ENCODE data around the gene ARID3A.

The ARID3A gene

GRCh38 chr19:927351-927779 lies 1.5 kb downstream of the ARID3A start:
- Mint-ChIP-seq H3K27ac (no peak overlapping the region), H3K36me3 (ENCODE audit: low read depth) (peaks cover 3% of the 10 kb centered on the region), H3K4me1 (ENCODE audit: low read depth) (peaks cover 5% of the 10 kb centered on the region), H3K9me3 (no peaks in the 10 kb centered on the region), H3K4me3 (peak overlapping the region; percentile 40), H3K27me3 (ENCODE audit: low read depth) (no peaks in the 10 kb centered on the region)
- DNase-seq (ENCODE audit: low spot score): no peak

DNA sequence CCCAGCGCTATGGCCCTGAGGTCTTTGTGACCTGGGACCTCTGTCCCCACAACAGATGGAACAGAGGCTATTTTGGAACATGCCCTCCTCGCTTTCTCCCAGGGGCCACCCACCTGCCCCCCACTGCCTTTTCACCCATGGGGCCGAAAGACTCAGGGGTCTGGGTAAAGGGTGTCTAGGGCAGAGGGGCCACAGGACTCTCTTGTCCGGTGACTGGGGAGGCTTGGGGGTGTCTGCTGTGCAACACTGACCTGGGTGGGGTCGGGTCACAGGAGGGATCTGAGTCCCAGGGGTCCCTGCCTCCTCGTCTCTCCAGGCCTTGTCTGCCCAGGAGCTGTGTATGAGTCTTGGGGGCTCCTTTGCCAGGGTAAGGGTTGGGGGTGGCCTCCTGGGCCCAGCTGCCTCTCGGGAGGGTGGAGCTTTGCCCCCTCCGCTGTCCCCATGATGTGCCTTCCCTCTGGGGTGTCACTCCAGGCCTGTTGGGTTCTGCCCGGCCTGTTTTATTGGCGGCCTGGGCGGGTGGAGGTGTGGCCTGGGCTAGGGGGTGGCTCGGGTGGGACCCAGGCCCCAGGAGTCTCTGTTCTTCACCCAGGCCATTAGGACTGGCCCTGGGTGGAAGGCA lies 2.1 kb downstream of the ARID3A start:
- no peak for DNase-seq (ENCODE audit: low spot score)
- peaks cover 6% of the 10 kb centered on the region for H3K4me1 Mint-ChIP-seq (ENCODE audit: low read depth)
- no peaks in the 10 kb centered on the region for H3K9me3 Mint-ChIP-seq
- peaks cover 5% of the 10 kb centered on the region for H3K36me3 Mint-ChIP-seq (ENCODE audit: low read depth)
- H3K4me3 Mint-ChIP-seq: peak overlapping the region; percentile 40
- no peak overlapping the region for H3K27ac Mint-ChIP-seq
- H3K27me3 Mint-ChIP-seq (ENCODE audit: low read depth): no peaks in the 10 kb centered on the region

GRCh38 chr19:928471-929202 lies 2.8 kb downstream of the ARID3A start:
- peak overlapping the region; percentile 17 for H3K4me3 Mint-ChIP-seq
- peaks cover 6% of the 10 kb centered on the region for H3K4me1 Mint-ChIP-seq (ENCODE audit: low read depth)
- H3K27ac Mint-ChIP-seq: no peak overlapping the region
- H3K36me3 Mint-ChIP-seq (ENCODE audit: low read depth): peaks cover 5% of the 10 kb centered on the region
- H3K27me3 Mint-ChIP-seq (ENCODE audit: low read depth): no peaks in the 10 kb centered on the region
- no peaks in the 10 kb centered on the region for H3K9me3 Mint-ChIP-seq
- no peak for DNase-seq (ENCODE audit: low spot score)

DNA sequence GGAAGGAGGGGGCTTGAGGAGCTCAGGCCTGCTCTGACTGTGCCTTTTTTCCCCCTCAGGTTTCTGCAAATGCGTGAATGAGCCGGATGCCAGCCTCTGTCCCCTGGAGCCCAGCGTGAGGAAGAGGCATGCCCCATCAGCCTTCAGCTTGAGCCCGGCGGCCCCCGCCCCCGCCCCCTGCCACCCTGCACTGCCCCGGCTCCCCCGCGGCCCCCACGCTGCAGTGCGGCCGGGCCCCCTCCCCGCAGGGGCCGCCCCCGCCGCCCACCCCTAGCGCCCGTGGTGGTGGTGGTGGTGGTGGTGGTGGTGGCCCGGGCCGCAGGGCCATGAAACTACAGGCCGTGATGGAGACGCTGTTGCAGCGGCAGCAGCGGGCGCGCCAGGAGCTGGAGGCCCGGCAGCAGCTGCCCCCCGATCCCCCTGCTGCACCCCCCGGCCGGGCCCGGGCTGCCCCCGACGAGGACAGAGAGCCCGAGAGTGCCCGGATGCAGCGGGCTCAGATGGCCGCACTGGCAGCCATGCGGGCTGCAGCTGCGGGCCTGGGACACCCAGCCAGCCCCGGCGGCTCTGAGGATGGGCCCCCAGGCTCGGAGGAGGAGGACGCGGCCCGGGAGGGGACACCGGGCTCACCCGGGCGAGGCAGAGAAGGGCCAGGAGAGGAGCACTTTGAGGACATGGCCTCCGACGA lies 3.5 kb downstream of the ARID3A start:
- Mint-ChIP-seq H3K36me3 (ENCODE audit: low read depth) (peaks cover 5% of the 10 kb centered on the region), H3K4me1 (ENCODE audit: low read depth) (peaks cover 6% of the 10 kb centered on the region), H3K27me3 (ENCODE audit: low read depth) (no peaks in the 10 kb centered on the region), H3K4me3 (no peak overlapping the region), H3K9me3 (no peaks in the 10 kb centered on the region), H3K27ac (no peak overlapping the region)
- no peak for DNase-seq (ENCODE audit: low spot score)

- no peak overlapping the region for H3K27ac Mint-ChIP-seq
- H3K4me3 Mint-ChIP-seq: no peak overlapping the region
- DNase-seq (ENCODE audit: low spot score): no peak
- H3K36me3 Mint-ChIP-seq (ENCODE audit: low read depth): peaks cover 5% of the 10 kb centered on the region
- no peaks in the 10 kb centered on the region for H3K9me3 Mint-ChIP-seq
- peaks cover 5% of the 10 kb centered on the region for H3K4me1 Mint-ChIP-seq (ENCODE audit: low read depth)
- no peaks in the 10 kb centered on the region for H3K27me3 Mint-ChIP-seq (ENCODE audit: low read depth)
These were observed 4.0 kb downstream of the ARID3A start for GRCh38 chr19:929891-930258.

DNA sequence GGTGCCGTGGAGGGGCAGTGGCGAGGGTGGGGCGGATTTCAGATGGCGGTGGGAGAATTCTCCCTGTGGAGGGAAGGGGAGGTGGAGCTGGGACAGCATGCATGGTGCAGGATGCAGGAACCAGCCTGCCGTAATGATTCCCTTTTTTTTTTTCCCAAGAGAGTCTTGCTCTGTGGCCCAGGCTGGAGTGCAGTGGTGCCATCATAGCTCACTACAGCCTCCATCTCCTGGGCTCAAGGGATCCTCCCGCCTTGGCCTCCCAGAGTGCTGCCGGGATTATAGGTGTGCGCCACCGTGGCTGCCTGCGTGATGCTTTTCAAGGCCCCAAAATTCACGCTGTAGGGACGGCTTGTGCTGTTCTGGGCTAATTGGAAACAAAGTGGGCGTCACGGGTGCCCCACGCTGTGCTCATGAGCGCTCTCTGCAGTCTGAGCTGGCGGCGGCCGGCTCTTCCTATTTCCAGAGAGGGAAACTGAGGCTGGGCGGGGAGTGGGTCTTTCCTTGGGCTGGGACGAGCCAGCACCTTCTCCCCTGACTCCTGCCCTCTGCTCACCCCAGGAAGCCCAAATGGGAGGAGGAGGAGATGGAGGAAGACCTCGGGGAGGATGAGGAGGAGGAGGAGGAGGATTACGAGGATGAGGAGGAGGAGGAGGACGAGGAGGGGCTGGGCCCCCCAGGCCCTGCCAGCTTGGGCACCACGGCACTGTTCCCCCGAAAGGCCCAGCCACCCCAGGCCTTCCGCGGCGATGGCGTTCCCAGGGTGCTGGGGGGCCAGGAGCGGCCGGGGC lies 6.2 kb downstream of the ARID3A start:
- no peak overlapping the region for H3K4me3 Mint-ChIP-seq

GRCh38 chr19:932648-933552 lies 7.1 kb downstream of the ARID3A start:
- Mint-ChIP-seq H3K4me3 (peak overlapping the region; percentile 71), H3K36me3 (ENCODE audit: low read depth) (peaks cover 13% of the 10 kb centered on the region), H3K27me3 (ENCODE audit: low read depth) (no peaks in the 10 kb centered on the region), H3K27ac (no peak overlapping the region), H3K4me1 (ENCODE audit: low read depth) (peaks cover 8% of the 10 kb centered on the region), H3K9me3 (no peaks in the 10 kb centered on the region)
- DNase-seq (ENCODE audit: low spot score): no peak

More for the DNA sequence above, 6.2 kb downstream of the ARID3A start:
- no peaks in the 10 kb centered on the region for H3K9me3 Mint-ChIP-seq
- H3K36me3 Mint-ChIP-seq (ENCODE audit: low read depth): peaks cover 8% of the 10 kb centered on the region
- DNase-seq (ENCODE audit: low spot score): no peak
- H3K27me3 Mint-ChIP-seq (ENCODE audit: low read depth): no peaks in the 10 kb centered on the region
- peaks cover 5% of the 10 kb centered on the region for H3K4me1 Mint-ChIP-seq (ENCODE audit: low read depth)
- no peak overlapping the region for H3K27ac Mint-ChIP-seq

DNA sequence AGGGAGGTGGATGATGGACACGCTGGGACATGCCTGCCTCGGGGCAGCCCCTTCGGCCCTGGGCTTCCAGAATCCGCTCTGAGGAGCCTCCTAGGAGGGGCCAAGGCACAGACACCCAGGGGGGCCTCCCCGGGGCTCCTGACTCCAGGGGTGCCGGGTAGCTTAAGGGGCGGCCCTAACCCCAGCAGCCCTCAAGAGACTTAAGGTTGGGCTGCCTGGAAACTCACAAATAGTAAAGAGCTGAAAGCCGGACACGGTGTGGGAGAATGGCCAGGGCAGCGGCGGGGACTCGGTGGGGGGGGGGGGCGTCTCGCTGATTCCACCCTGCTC lies 7.7 kb downstream of the ARID3A start:
- no peak for DNase-seq (ENCODE audit: low spot score)
- no peak overlapping the region for H3K27ac Mint-ChIP-seq
- H3K4me3 Mint-ChIP-seq: no peak overlapping the region
- peaks cover 17% of the 10 kb centered on the region for H3K36me3 Mint-ChIP-seq (ENCODE audit: low read depth)
- H3K27me3 Mint-ChIP-seq (ENCODE audit: low read depth): no peaks in the 10 kb centered on the region
- H3K9me3 Mint-ChIP-seq: no peaks in the 10 kb centered on the region
- H3K4me1 Mint-ChIP-seq (ENCODE audit: low read depth): peaks cover 10% of the 10 kb centered on the region

DNA sequence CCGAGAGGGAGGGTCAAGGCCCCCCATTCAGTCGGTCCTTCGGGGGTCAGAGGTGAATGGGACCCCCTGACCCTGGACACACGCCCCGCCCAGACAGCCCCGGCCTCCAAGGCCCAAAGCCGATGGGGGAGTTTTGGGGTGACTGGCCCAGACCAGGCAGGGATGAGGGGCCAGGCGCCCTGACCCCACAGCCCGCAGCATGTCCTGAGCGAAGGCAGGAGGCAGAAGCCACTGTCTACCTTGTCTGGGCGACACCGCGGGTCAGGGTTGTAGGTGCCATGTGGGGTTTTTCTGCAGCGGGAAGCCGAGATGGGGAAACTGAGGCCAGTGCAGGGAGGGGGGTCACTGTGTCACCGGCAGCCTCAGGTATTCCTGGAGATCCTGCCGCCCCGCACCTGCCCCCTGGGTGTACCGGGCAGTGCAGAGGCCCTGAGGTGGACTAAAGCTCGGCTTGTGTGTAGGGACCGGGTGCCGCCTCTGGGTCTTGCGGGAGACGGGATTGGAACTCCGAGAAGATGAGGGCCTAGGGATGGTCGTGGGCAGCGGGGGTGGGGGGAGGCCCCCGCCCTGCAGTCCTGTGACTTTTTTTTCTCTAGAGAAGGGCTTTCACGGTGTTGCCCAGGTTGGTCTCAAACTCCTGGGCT lies 8.5 kb downstream of the ARID3A start:
- DNase-seq (ENCODE audit: low spot score): no peak
- Mint-ChIP-seq H3K36me3 (ENCODE audit: low read depth) (peaks cover 17% of the 10 kb centered on the region), H3K9me3 (no peaks in the 10 kb centered on the region), H3K4me3 (no peak overlapping the region), H3K4me1 (ENCODE audit: low read depth) (peaks cover 10% of the 10 kb centered on the region), H3K27me3 (ENCODE audit: low read depth) (no peaks in the 10 kb centered on the region), H3K27ac (no peak overlapping the region)

- no peak for DNase-seq (ENCODE audit: low spot score)
- Mint-ChIP-seq H3K36me3 (ENCODE audit: low read depth) (peaks cover 15% of the 10 kb centered on the region), H3K4me3 (no peak overlapping the region), H3K27ac (no peak overlapping the region), H3K27me3 (ENCODE audit: low read depth) (no peaks in the 10 kb centered on the region), H3K4me1 (ENCODE audit: low read depth) (peaks cover 11% of the 10 kb centered on the region), H3K9me3 (no peaks in the 10 kb centered on the region)
These were observed 9.1 kb downstream of the ARID3A start for GRCh38 chr19:934865-935479.

DNA sequence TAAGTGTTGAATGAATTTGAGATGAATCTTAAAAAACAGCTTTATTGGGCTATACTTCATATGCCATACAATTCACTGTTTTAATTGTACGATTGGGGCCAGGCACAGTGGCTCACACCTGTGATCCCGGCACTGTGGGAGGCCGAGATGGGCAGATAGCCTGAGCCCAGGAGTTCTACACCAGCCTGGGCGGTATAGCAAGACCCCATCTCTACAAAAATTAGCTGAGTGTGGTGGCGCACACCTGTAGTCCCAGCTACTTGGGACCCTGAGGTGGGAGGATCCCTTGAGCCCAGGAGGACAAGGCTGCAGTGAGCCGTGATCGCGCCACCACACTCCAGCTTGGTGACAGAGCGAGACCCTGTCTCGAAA lies 10.3 kb downstream of the ARID3A start:
- Mint-ChIP-seq H3K4me1 (ENCODE audit: low read depth) (peaks cover 15% of the 10 kb centered on the region), H3K36me3 (ENCODE audit: low read depth) (peaks cover 19% of the 10 kb centered on the region), H3K27ac (no peak overlapping the region), H3K9me3 (no peaks in the 10 kb centered on the region), H3K4me3 (no peak overlapping the region), H3K27me3 (ENCODE audit: low read depth) (peaks cover 2% of the 10 kb centered on the region)
- DNase-seq (ENCODE audit: low spot score): no peak

- Mint-ChIP-seq H3K4me3 (no peak overlapping the region), H3K27ac (no peak overlapping the region), H3K9me3 (no peaks in the 10 kb centered on the region), H3K4me1 (ENCODE audit: low read depth) (peaks cover 17% of the 10 kb centered on the region), H3K27me3 (ENCODE audit: low read depth) (peaks cover 2% of the 10 kb centered on the region), H3K36me3 (ENCODE audit: low read depth) (peaks cover 24% of the 10 kb centered on the region)
- DNase-seq (ENCODE audit: low spot score): no peak
These were observed 11.4 kb downstream of the ARID3A start for GRCh38 chr19:937259-937694.
